ENCODE measurements around the gene FCAR.
"Not testable (repeated sequence)": the region's sequence is repeated elsewhere in the genome, so short reads cannot be mapped to it uniquely, and the experiment has no call there.

FCAR gene

DNA sequence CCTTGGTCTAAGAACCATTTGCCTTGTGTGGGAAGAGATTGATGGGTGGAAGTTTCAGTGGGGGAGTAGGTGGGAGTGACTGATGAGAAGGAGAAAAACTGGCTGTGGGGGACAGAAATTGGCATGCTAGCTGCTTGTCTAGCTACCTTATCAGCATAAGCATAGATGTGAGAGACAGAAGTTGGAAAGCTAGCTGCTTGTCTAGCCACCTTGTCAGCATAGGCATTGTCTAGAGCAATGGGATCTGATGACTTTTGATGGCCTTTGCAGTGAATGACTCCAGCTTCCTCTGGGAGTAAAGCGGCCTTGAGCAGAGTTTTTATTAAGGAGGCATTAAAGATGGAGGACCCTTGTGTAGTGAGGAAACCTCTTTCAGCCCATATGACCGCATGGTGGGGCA lies 22.0 kb downstream of the FCAR start:
- DNase-seq = no peak

GRCh38 chr19:54898685-54899084 lies 24.6 kb downstream of the FCAR start:
- not testable (repeated sequence) for DNase-seq

DNA sequence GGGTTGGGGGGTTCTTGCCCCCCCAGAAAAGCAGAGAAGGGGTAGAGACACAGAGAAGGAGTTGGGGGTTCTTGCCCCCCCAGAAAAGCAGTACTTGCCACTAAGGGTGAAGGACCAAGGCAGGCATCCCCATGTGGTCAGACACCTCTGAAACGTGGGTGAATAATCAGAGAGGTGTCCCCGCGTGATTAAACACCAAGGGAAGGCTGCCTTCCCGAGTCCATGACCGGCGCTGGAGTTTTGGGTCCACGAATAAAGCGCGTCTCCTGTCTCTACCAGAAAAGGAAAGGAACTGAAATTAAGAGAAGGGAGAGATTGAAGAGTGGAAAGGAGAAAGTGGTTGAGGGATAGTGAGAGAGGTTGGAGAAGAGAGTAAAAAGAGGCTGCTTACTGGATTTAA lies 25.6 kb downstream of the FCAR start:
- not testable (repeated sequence) for DNase-seq

DNA sequence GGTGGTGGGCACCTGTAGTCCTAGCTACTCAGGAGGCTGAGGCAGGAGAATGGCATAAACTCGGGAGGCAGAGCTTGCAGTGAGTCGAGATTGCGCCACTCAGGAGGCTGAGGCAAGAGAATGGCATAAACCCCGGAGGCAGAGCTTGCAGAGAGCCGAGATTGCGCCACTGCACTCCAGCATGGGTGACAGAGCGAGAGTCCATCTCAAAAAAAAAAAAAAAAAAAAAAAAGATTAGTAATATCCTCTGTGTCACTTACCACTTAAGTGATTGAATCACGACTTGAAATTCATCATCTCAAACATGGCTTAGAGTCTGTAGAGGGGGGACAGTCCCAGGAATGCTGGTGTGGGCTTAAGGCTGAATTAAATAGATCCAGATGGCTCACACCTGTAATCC lies 27.1 kb downstream of the FCAR start:
- DNase-seq = not testable (repeated sequence)

GRCh38 chr19:54902061-54902460 lies 28.0 kb downstream of the FCAR start:
- no peak for DNase-seq

DNA sequence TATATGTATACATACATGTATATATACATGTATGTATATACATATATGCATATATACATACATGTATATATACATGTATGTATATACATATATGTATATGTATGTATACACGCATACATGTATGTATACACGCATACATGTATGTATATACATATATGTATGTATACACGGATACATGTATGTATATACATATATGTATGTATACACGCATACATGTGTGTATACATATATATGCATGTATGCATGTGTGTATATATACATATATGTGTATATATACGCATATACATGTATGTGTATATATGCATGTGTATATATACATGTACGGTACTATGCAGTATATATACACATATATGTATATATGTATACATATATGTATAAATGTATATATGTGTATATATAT lies 29.3 kb downstream of the FCAR start:
- DNase-seq = no peak

- not testable (repeated sequence) for DNase-seq
Observed at GRCh38 chr19:54904261-54904660, 30.2 kb downstream of the FCAR start.

GRCh38 chr19:54905421-54905802 lies 31.4 kb downstream of the FCAR start:
- DNase-seq = no peak

DNA sequence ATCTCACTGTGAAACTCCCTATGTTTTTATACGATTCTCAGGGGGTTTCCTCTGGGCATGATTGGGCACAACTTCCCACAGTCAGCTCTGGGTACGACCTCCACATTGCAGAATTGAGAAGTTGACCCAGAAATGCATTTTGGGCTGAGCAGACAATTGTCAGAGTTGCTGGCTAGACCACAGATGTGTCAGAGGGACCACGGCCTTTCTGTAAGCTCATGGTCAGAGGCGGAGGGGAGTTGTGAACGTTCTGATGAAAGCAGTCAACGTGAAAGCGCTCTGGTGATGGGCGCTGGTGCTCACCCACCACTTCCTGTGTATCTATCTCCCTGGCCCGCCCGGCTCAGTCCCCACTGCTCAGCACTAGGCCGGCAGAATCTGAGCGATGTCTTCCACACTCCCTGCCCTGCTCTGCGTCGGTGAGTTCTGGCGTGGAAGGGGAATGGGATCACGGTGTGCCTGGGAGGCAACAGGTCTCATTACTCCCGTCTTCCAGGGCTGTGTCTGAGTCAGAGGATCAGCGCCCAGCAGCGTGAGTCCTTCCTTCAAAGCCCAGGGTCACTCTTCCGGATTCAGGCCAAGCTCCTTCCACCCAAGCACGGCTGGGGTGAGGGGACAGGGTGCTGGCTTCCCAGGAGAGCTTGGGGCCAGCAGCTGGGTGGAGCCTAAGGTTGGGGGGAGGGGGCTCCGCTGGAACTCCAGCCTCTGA lies 31.9 kb downstream of the FCAR start, which contains the start of gene NCR1:
Gene NCR1, plus strand, starts transcription at position 346 of the 709 bp plus-strand sequence. Its CDS starts 40 bp downstream, at position 386.
- DNase-seq = no peak

DNA sequence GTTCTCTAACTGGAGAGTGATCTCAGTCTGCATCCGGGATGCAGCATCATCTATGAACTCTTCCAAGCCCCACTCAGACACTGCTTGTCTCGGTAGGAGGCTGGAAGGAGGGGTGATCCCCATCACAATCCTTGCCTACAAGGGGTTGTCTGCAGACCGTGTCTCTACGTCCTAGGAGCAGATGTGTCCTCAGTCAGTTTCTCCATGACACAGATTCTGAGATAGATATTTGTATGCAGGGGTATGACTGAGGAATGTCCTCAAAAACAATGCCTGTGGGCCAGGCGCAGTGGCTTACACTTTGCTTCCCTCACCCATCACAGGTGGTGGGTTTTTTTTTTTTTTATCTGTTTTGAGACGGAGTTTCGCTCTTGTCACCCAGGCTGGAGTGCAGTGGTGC lies 32.8 kb downstream of the FCAR start:
- no peak for DNase-seq

GRCh38 chr19:54907899-54908298 lies 33.9 kb downstream of the FCAR start:
- not testable (repeated sequence) for DNase-seq

DNA sequence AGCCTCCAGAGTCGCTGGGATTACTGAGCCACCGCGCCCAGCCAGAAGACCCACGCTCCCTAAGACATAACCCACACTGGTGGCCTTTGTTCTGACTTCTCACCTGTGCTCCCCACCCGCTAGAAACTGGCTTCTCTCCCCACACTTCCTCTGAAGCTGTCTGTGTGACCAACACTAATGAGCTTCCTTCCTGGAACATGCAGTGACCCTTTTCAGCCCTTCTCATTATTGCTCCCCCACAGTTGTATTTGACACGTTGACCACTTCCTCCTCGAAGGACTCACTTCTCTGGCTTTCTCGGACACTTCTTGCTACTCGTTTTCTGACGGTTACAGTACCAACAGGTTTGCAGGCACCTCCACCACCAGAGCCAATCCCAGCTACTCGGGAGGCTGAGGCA lies 42.8 kb downstream of the FCAR start:
- no peak for DNase-seq

- no peak for DNase-seq
Observed at GRCh38 chr19:54918499-54918898, 44.5 kb downstream of the FCAR start.

- DNase-seq = not testable (repeated sequence)
Observed at GRCh38 chr19:54919646-54920563, 45.9 kb downstream of the FCAR start.

GRCh38 chr19:54921082-54921481 lies 47.0 kb downstream of the FCAR start:
- no peak for DNase-seq

DNA sequence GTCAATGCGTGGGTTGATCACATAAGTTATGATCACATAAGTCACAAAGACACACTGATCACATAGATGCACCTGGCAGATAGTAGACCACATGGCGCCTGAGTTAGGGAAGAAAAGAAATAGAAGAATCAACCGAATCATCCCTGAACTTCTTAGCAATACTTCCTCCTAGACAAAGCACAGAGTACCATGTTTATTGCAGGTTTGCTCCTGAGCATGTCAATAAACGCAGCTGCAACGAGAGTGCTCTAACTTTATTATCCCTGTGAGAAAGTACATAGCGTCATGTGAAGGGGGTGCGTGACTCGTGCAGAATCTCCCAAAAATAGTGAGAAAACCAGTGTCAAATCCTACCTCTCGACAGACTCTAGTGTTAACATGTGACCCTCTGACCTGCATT lies 49.2 kb downstream of the FCAR start:
- DNase-seq = no peak

DNA sequence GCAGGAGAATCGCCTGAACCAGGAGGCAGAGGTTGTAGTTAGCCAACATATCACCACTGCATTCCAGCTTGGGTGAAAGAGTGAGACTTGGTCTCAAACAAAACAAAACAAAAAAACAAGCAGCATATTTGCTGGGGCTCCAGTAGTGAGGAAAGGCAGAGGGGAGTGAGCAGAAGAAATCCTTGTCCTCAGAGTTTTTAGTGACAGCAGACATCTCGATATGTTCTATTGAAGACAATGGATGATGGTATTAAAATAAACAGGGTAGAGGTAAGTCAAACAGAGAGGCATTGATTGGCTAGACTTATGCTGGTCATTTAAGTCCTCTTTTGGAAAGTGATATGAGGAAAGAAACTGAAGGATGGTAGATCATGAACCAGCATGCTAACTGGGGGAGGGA lies 54.3 kb downstream of the FCAR start:
- DNase-seq = no peak

- no peak for DNase-seq
Observed at GRCh38 chr19:54937926-54938325, 63.9 kb downstream of the FCAR start.

- no peak for DNase-seq
Observed at GRCh38 chr19:54938906-54939305, 64.9 kb downstream of the FCAR start.

DNA sequence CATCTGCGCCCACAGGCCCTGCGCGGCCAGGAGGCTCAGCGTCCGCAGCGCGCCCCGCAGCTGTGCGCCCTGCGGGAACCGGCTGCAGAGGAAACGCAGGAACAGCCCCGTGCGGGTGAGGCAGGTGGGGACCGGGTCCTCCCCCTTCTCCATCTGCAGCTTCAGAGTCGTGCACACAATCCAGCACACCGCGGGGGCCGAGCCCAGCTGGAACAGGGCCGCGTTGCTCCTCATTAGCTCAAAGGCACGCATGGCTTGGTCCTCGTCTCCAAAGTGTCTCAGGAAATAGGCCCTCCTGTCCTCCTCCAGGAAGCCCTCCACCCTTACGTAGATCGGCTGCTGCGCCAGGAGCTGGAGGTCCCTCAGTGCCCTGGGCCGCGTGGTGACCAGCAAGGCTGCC lies 65.5 kb downstream of the FCAR start:
- DNase-seq = not testable (repeated sequence)

Measured in NCI-H187 treated with DMSO at 0.1 percent for 48 hours (cell line).